ENCODE results near the gene PDE6B.

GRCh38 chr4:708631-708933 is 83.2 kb downstream of the PDE6B start:
- TF ChIP-seq POLR2A (IDR thresholded peaks at IDR 0.05) (no peak), CTCF (IDR thresholded peaks at IDR 0.05) (no peak)

Measured in thyroid gland (tissue), 4 donors.